ENCODE data around the gene PHLDA1.
A peak's percentile ranks its signal among the peaks of the same experiment; 100 is the strongest.

PHLDA1 gene

DNA sequence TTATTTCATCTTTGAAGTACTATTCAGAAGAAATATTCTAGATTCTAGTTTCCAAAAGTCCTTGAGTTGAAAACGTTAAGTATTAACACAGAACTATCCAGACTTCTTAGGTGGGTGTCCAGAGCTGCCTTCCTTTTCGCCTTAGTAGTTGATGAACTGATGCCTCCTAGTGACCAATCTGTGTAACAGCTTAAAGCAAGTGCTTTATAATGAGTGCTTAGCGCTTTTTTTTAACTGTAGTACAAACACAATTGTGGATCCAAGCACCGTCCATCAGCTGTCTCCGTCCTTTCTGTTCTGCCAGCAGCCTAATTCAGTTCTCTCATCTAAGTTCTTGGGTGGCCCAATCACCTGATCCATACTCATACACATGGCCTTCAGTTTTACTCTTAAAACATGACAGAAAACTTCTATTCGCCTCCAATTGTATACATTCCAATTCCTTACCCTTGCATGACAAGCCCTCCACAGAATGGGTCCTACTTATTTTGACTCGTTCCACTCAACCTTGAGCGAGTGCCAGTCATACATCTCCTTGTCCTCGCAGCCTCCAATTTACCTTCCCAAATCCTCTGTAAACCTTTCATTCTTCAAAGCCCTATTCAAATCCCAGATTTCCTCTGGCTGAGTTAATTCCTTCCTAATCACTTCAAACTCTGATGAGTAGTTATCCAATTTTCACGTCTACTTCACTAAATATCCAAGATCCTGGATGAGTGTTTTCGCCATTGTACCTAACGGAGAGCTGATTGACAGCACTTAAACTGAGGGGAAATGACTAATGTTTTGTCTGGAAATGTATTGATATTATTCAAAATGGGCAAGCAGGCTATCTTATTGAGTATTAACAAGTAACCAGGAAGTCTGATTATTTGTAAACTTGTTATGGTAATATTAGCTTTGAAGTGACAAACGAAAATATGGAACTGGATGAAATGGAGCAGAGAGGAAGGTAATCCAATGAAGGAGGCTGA is 5.8 kb upstream of the PHLDA1 start:
- DNase-seq: no peak

DNA sequence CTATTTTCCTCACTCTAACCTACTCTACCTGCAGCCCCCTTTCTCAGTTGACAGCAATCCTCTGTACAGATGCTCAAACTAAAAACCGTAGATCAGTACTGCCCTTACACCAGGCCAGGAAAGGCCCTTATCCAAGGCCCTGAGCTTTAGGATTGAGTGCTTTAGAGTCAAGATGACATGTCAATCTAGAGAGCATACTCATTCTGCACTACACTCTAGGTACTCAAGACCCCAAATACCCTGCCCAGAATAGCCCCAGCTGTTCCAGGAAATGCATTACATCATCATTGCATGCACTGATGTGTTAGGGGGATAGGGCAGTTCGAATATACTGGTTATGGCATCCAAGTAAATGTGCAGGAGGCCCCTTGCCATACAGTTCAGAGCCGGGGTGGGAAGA is 3.5 kb upstream of the PHLDA1 start:
- no peak for DNase-seq

DNA sequence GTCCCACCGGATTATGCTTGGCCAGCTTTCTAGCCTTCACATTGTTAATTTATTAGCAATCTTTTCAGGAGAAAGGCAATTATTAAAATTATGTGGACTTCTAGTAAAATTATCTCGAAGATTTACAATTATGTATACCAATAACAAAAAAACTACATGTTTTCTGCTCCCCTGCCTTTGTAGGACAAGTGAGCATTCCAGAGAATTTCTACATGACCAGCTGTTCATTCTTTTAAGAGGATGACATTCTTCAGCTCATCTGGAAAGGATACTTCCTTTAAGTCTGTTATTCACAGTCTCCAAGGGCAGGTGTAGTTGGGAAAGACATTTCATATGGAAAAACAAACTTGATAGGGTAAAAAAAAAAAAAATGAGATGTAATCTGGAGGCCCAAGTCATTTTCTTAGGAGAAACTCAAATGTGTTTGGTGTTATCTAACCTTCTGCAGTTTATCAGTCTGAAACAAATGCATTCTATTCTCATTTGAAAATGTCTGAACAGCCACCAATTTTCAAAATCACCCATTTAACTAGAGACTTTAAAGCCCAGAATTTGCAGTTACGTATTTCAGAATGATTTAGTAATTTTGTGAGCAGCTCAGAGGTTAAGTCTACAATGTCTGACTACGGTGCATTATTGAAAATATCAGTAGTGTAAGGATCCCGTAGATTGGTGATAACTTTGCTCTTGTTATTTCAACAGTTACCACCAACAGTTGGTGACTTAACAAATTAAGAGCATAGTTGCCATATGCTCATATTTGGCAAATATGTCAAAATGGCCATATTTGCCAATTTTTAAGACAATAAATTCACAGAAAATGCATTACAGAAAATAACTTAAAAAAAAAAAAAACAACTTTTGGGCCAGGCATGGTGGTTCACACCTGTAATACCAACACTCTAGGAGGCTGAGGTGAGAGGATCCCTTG is 1.8 kb upstream of the PHLDA1 start:
- DNase-seq: no peak

DNA sequence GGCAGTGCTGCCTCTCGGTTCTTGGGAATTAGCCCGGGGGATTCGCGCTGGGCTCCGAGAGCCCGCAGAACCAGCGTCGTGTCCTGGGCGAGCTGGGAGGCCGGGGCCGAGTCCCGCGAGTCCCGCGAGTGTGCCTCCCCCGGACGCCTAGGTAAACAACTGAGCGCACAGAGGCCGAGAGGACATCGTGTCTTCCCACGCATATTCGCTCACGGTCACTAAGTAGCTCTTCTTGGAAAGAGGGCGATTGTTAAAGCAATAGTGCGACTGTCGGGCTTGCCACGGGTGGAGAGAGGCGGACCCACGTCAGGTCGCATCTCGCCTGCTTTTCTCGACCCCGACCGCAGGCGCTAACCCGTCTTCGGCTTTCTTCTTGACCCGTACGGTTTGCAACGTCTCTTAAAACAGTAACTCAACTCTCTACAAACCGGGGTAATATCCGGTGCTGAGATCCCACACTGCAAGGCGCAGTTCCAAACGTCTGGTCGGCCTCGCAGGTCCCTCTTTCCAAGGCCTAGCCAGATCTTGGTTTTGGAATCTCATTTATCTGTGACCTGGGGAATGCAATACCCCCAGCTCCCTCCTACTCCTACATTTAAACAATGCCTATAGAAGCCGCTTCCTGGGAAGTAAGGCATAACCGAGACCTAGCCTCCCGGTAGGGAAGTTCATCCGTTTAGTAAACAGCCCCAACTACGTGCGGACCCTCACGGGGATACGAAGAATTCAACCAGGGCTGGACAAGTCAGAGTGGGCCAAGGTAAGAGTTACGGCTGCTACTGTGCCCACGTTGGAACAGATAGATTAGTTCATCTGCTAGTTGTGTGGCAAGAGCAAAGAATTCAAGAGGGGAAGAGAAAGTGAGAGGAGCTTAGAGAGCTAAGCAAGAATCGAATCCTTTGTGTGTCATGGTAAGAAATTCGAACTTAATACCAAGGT is 736 bp upstream of the PHLDA1 start:
- DNase-seq: peak; percentile 37

DNA sequence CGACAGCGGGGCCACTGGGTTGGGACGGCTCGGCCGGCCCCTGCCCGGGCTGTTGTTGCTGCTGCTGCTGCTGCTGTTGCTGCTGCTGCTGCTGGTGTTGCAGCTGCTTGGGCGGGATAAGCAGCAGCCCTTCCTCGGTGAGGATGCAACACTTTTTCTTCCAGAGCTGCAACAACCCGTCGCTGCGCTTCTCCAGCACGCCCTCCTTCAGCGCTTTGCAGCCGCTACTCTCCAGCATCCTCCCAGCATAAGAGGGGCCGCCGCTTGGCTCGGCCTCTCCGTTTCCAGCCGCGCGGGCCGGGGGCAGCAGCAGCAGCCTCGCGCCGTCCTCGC is 529 bp downstream of the PHLDA1 start:
- DNase-seq: no peak

DNA sequence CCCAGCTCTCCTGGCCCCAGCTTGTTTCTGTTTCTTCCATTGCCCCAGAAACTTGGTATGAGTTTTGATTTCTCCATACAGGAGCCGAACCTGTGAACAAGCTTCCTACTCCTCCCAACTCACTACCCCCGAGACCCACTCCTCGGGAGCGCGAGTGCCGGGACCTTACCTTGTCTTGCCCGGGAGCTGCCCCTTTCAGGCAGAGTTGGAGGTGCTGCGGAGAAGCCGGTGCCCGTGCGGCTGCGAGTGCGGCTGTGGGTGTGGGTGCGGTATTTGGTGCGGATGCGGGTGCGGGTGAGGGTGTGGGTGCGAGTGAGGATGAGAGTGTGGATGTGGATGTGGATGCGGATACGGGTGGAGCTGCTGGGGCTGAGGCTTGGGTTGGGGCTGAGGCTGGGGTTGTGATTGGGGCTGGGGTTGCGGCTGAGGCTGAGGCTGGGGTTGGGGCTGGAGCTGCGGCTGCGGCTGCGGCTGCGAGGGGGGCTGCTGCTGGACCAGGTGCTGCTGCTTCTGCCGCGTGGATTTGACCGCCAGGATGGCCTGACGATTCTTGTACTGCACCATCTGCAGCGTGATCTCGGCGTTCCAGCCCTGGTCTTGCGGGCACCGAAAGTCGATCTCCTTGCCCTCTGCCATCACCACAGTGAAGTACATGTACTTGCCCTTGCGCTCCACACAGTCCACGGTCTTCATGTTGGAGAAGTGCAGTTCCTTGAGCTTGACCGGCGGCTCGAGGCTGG is 1.1 kb downstream of the PHLDA1 start:
- peak; percentile 55 for DNase-seq

DNA sequence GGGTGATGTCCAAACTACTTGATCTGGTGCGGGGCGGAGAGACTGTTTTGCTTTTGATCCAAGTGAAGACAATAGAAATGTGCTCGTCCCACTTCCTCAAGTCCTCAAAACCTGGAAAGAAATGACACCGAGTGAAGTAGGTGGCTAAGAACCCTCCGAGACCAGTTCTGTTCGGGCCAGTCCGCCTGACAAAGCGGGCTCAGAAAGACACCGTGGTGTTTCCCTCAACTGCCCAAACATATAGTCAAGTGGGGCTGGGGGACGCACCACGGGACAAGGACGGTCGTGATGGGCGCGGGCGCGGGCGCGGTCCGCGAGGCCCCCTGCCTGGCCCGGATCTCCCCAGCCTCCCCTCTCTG is 1.6 kb downstream of the PHLDA1 start:
- peak; percentile 25 for DNase-seq

DNA sequence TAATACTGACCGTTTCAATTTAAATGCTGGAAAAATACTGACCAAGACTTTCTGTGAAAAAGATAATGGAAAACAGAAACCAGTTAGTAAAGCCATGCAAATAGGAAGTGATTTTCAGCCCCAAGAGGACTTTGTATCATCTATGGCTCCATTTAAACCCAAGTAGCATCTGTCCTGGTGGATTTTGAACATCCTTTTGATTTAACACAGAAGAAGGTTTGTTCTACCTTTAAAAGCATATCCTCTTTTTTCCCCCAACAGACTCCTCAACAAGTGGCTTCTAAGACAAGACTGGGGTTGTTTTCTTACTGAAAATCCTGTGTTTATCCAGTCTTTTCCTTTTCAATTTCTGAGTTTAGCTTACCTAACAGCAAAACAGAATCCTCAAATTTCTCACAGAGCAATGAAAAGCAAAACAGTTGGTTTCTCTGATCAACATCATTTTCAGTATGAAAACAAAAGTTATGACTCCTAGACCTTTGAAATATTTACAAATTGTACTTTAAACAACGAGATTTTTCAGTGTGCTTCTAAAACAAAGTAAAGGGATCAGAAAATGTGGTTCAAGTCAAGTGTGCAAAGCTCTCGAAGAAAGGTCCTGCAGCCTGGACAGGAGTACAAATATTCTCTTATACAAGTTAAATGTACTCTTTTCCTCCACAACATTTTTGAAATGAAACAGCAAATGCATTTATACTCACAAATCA is 2.9 kb downstream of the PHLDA1 start:
- DNase-seq: no peak

DNA sequence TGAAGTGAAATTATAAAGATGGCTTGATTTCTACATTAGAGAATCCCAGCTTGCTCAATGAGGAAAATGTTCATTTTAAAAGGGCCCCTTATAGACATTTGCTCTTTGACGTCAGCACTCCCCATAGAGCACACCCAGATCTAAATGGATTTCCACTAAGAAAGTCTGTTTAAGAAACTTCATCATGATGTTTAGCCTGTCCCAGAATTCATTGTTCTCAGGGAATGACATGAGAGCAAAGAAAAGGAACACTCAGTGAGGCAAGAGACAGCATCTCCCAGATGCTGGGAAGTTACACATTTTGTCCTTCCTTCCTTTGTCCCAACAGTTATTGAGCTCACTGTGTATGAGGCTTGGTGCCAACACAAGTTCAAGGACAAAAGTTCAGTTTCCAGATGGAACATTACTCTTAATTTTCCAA is 4.9 kb downstream of the PHLDA1 start:
- no peak for DNase-seq

DNA sequence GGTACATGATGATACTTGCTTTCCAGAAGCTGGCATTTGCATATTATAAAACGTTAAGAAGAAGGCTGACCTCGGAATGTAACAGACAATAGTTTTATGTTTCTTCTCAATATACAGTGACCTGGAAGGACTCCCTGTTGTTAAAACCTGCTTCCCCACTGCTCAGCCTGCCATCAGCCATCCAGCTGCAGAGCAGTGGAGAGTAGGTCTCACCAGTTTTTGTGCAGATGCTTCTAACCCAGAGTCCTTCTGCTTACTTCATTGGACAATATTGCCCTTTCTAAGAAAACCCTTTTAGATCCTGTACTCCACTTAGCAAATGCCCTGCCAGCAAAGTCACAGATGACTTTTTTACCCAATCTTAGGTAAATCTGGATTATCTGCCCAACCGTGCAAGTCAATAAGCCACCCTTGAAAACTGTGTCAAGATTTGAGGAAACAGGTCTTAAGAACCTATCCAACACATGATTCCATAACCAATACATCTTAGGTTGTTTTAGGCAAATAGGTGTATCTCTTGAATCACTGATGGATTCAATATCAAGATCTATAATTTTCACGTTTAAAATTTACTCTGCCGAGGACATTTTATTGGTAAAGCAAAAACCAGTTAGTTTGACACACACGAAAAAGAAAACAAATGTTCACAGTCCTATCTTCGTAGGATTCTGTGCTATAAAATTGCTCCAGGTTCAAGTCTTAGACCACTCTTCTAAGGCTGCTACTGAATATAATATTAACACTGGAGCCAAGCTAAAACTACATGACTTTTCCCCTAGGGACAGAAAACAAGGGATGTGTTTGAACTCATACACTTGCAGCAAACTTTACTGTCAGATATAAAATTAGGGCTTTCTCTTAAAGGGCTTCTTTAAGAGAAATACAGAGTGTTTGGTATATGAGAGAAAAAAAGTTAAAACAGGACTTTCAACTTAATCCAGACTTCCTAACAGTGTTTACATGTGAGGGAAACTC is 5.7 kb downstream of the PHLDA1 start:
- no peak for DNase-seq

DNA sequence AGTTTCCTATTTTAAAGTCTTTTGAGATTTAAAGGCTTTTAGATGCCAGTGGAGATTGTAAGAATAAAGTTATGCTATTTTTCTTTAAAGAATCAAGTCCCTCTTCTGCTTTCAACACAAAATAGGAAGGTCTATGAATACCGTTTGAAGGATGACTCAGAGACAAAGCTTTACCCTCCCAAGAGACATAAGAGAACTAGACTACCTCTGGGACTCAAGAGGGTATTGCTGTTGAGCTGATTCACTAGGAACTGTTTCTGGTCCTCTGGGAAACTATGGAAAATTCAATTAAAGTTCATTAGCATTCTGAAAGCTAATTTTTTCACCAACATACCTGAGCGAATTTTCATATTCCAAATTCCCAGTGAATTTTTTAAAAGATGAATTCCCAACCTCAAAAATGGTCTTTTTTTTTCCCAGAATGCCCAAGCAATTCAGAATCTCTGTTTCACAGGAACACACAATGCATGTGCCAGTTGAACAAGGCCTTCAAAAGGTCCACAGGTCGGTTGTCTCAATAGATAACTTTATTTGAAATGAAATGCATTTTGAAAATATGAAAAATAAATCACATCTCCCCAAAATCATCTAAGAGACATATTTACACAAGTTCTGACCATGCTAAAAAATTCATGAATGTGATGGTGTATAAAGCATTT is 6.5 kb downstream of the PHLDA1 start:
- no peak for DNase-seq

DNA sequence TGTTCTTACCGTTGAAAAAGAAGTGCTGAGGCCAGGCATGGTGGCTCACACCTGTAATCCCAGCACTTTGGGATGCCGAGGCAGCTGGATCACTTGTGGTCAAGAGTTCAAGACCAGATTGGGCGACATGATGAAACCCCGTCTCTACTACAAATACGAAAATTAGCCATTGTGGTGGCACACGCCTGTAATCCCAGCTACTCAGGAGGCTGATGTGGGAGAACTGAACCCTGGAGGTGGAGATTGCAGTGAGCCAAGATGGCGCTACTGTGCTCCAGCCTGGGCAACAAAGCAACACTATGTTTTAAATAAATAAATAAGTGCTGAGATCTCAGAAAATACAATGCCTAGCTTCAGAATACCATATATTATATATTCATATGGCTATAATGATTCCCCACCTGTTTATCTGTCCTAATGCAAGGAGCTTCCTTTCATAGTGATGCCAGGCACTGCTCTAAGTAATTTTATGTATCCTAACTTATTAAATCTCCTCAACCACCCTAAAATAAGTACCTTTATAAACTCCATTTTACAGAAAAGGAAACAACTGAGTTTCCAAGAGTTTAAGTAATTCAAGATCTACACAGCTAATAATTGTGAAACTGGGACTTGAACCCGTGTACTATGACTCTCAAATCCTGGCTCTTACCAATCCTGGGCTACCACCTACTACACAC is 7.3 kb downstream of the PHLDA1 start:
- DNase-seq: no peak

DNA sequence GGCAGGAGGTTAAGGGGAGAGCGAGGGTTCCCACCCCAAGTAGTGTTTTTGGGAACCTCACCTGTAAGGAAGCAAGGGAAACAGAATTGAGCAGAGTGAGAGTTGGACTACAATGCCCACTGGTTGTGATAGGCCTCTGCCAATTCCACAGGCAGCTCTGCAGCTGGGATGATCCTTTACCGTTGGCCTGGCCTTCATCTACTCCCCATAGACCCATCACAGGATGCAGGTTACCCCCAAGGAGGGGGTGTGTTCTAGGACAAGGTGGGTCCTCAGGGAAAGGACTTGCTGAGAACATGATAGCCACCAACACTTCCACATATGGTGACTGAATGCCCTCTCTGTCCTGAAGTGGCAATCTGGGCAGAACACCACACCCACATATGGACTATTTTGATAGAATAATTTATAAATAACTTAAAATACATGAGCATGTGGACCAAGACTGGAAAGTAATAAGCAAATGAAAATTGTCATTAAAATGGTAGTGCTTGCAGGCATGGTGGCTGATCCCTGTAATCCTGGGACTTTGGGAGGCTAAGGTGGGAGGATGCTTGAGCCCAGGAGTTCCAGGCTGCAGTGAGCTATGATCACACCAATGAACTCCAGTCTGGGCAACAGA is 8.4 kb downstream of the PHLDA1 start:
- no peak for DNase-seq

DNA sequence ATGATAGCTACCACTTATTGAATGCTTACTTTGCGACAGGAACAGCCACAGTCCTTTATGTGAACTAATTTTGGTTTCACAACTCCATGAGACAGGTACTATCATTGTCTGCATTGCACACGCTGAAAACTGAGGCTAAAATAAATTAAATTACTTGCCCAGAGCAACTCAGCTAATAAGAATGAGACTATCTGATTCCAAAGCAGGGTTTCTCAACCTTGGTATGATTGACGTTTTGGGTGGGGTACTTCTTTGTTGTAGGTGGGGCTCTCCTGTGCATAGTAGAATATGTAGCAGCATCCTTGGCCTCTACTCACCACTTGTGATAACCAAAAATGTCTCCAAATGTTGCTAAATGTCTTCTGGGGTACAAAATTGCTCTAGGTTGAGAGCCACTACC is 9.1 kb downstream of the PHLDA1 start:
- no peak for DNase-seq

DNA sequence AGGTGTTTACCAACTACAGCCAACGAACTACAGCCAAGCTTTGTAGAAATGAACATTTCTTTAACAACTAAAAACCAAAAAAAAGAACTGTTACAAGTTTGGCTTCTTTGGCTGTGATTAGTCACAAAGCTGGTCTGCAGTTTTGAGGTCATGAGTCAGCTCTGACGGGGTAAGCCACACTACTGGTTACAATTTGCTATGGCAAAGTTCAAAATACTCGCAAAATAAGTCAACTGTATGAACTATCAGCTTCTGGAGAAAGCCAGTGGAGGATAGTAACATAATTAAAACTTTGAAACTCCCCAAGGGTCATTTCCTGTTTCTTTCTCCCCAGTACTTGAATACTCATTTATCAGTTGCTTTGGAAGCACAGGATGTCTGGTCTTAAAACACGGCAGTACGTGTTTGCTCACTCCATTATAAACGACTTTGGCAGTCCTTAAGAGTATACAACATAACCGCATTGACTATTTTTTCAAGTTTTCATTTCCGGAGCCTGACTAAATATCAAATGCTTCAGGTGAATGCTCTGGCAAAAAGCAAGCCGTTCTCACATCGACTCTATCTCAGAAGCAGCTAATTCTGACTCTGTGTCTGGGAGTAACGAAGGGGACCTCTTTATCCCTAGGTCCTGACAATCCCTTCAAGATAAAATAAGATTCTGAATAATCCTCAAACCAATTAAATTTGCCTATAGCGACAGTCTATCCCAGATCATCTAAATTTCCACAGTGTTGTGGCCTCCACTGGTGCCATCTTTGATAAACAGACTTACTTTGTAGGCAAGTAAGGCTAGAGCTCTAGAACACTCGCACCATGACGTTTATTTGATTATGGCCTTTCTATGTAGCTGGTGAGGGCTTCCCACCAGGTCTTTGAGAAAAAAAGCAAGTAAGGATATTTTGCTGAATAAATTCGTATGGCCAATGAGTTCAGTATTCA is 10.6 kb downstream of the PHLDA1 start:
- peak; percentile 57 for DNase-seq

DNA sequence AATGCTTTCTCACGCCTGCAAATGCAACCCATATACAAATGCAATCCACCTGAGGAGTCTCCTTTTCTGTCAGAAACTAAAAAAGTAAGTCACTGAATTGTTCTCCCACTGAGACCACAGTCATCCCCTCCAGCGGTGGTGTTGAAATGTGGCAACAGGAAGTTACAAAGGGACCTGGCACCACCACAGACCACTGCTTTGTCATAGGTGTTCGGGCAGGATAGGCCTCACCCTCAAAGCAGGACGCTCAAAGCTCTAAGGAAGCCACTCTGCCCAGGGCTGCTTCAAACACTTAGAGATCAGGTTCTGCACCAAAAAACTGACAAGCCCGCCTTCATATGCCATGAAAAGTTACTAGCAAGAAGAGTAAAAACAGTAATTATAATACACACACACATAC is 11.3 kb downstream of the PHLDA1 start:
- DNase-seq: peak; percentile 47

DNA sequence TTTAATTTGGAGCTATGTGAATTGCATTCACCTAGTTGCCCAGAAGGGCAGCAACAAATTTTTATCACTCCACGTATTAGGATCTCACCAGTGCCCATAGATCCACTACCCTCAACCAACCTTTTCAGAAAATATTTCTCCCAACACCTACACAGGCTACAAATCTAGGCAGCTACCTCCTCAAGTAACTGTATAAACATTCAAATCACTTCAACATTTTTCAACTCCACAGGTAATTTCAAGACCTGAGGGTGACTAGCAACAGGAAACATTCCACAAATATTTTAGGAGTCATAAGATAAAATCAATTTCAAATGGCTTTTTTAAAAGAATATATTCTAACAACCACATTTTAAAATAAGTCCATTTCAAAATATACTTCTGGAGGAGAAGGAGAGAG is 12.9 kb downstream of the PHLDA1 start:
- DNase-seq: no peak
